ENCODE measurements around the gene TMED9.
A peak's percentile ranks its signal among the peaks of the same experiment; 100 is the strongest.

GRCh38 chr5:177592010-177592834 is at the start of gene TMED9:
- TF ChIP-seq CTCF (IDR thresholded peaks at IDR 0.05) = peak in 3 of 4 experiments; percentile 30 to 46 (median 38)
- peak; percentile 85 for TF ChIP-seq POLR2AphosphoS5 (IDR thresholded peaks at IDR 0.05)
